Measurements from ENCODE around the gene CHD9. TPM values are rescaled to one million over a fixed set of nuclear protein-coding genes. Genes with fewer than 3 reads are reported as not detected.

Gene CHD9
- total RNA-seq, 4 donors from 2014 or later = 59.0 to 210 (median 80.4) TPM

DNA sequence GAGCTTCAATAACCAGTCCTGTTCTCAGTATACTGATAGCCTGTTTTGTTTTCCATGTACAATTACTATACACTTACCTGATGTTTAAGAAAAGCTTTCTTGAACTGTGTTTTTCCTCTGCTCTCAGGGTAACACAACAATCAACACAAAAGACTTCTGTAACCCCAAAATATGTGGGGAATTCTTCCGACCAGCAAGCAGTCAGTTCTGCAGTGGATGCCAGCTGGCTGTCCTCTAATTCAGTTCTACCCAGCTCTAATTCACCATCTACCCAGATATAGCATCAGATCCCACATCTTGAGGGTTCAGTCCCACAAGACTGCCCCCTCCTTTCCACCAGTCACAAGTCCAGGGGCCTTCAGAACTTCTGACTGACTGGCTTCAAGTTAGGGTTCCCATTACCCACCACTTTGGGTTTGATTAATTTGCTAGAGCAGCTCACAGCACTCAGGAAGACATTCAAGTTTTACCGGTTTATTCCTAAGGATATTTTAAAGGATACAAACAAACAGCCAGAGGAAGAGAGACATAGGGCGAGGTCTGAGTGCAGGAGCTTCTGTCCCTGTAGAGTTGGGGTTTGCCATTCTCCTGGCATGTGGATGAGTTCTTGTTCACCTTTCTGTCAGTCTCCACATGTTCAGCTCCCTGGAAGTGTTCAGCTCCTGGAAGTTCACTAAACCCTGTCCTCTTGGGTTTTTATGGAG lies 178.2 kb downstream of the CHD9 start:
- no peak for DNase-seq (ENCODE audit: low spot score)
- TF ChIP-seq, protein P1, sequence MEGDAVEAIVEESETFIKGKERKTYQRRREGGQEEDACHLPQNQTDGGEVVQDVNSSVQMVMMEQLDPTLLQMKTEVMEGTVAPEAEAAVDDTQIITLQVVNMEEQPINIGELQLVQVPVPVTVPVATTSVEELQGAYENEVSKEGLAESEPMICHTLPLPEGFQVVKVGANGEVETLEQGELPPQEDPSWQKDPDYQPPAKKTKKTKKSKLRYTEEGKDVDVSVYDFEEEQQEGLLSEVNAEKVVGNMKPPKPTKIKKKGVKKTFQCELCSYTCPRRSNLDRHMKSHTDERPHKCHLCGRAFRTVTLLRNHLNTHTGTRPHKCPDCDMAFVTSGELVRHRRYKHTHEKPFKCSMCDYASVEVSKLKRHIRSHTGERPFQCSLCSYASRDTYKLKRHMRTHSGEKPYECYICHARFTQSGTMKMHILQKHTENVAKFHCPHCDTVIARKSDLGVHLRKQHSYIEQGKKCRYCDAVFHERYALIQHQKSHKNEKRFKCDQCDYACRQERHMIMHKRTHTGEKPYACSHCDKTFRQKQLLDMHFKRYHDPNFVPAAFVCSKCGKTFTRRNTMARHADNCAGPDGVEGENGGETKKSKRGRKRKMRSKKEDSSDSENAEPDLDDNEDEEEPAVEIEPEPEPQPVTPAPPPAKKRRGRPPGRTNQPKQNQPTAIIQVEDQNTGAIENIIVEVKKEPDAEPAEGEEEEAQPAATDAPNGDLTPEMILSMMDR (IDR thresholded peaks at IDR 0.05) = no peak
- no peak for ATAC-seq (ENCODE audit: low FRiP score)

DNA sequence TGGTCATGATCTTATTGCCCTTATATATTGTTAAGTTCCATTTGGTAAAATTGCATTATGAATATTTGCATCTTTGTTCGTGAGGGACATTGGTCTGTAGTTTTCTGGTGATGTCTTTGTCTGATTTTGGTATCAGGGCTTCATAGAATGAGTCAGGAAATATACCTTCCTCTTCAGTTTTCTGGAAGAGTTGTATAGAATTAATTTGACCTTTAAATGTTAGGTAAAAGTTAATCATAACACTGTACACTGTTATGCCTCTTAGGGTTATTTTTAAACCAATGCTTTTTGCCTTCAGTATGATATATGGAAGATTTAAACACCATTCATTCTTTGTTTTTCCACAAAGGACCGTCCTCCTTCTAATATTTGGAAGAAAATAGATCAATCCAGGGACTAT lies 180.0 kb downstream of the CHD9 start:
- no peak for ATAC-seq (ENCODE audit: low FRiP score)
- no peak for DNase-seq (ENCODE audit: low spot score)

GRCh38 chr16:53235851-53236250 lies 181.1 kb downstream of the CHD9 start:
- DNase-seq (ENCODE audit: low spot score) (no peak), ATAC-seq (ENCODE audit: low FRiP score) (peak; percentile 87)
- TF ChIP-seq, protein P1 (IDR thresholded peaks at IDR 0.05) = no peak

More for the DNA sequence above, 180.0 kb downstream of the CHD9 start:
- TF ChIP-seq, protein P1 (IDR thresholded peaks at IDR 0.05) = no peak

- TF ChIP-seq, protein P1 (IDR thresholded peaks at IDR 0.05) = no peak
- no peak for ATAC-seq (ENCODE audit: low FRiP score)
- DNase-seq (ENCODE audit: low spot score) = no peak
These were observed 194.5 kb downstream of the CHD9 start for GRCh38 chr16:53249331-53249730.

GRCh38 chr16:53257001-53257400 lies 202.2 kb downstream of the CHD9 start:
- ATAC-seq (ENCODE audit: low FRiP score) = no peak
- no peak for DNase-seq (ENCODE audit: low spot score)
- TF ChIP-seq, protein P1 (IDR thresholded peaks at IDR 0.05) = no peak

- TF ChIP-seq, protein P1 (IDR thresholded peaks at IDR 0.05) = no peak
- DNase-seq (ENCODE audit: low spot score) (no peak), ATAC-seq (ENCODE audit: low FRiP score) (no peak)
These were observed 204.0 kb downstream of the CHD9 start for GRCh38 chr16:53258809-53259208.

GRCh38 chr16:53261276-53261675 lies 206.5 kb downstream of the CHD9 start:
- DNase-seq (ENCODE audit: low spot score) = no peak
- ATAC-seq (ENCODE audit: low FRiP score) = no peak
- TF ChIP-seq, protein P1 (IDR thresholded peaks at IDR 0.05) = no peak
